ENCODE measurements around the gene MYH11. TPM values are rescaled to one million over a fixed set of nuclear protein-coding genes. Genes with fewer than 3 reads are reported as not detected.

Gene MYH11
- total RNA-seq, 1 donor = under 0.01 TPM

- TF ChIP-seq, protein P1, sequence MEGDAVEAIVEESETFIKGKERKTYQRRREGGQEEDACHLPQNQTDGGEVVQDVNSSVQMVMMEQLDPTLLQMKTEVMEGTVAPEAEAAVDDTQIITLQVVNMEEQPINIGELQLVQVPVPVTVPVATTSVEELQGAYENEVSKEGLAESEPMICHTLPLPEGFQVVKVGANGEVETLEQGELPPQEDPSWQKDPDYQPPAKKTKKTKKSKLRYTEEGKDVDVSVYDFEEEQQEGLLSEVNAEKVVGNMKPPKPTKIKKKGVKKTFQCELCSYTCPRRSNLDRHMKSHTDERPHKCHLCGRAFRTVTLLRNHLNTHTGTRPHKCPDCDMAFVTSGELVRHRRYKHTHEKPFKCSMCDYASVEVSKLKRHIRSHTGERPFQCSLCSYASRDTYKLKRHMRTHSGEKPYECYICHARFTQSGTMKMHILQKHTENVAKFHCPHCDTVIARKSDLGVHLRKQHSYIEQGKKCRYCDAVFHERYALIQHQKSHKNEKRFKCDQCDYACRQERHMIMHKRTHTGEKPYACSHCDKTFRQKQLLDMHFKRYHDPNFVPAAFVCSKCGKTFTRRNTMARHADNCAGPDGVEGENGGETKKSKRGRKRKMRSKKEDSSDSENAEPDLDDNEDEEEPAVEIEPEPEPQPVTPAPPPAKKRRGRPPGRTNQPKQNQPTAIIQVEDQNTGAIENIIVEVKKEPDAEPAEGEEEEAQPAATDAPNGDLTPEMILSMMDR (IDR thresholded peaks at IDR 0.05; ENCODE audit: insufficient read depth, low read depth, low read length) = no peak
- peak overlapping the region; percentile 99 for H3K4me3 ChIP-seq (ENCODE audit: low read depth, low read length)
- DNase-seq (ENCODE audit: low read depth) = no peak
Measured at GRCh38 chr16:15887283-15887682, 30.5 kb upstream of the MYH11 start.

- no peak for DNase-seq (ENCODE audit: low read depth)
- TF ChIP-seq, protein P1 (IDR thresholded peaks at IDR 0.05; ENCODE audit: insufficient read depth, low read depth, low read length) = no peak
- H3K4me3 ChIP-seq (ENCODE audit: low read depth, low read length) = no peak overlapping the region
Measured at GRCh38 chr16:15886078-15886477, 29.2 kb upstream of the MYH11 start.

DNA sequence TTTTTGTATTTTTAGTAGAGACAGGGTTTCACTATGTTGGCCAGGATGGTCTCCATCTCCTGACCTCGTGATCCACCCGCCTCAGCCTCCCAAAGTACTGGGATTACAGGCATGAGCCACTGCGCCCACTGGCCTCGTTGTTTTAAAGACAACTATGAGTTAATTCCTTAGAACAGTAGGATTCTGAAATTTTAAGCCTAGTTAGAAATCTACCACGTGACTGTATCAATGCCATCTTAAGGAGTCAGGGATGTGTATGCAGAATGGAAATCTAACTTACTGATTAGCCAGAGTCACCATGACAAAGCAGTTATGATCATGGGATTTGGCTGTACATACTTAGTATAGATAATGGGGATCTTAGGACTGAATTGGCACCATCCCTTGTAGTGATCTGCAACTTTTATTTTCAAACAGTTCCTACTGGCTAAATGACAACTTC lies 28.8 kb upstream of the MYH11 start:
- no peak overlapping the region for H3K4me3 ChIP-seq (ENCODE audit: low read depth, low read length)
- TF ChIP-seq, protein P1 (IDR thresholded peaks at IDR 0.05; ENCODE audit: insufficient read depth, low read depth, low read length) = no peak
- peak; percentile 41 for DNase-seq (ENCODE audit: low read depth)

- TF ChIP-seq, protein P1 (IDR thresholded peaks at IDR 0.05; ENCODE audit: insufficient read depth, low read depth, low read length) = no peak
- no peak for DNase-seq (ENCODE audit: low read depth)
- H3K4me3 ChIP-seq (ENCODE audit: low read depth, low read length) = no peak overlapping the region
Measured at GRCh38 chr16:15882563-15882962, 25.7 kb upstream of the MYH11 start.

- DNase-seq (ENCODE audit: low read depth) = no peak
- H3K4me3 ChIP-seq (ENCODE audit: low read depth, low read length) = no peak overlapping the region
Measured at GRCh38 chr16:15881794-15882379, 25.1 kb upstream of the MYH11 start.

DNA sequence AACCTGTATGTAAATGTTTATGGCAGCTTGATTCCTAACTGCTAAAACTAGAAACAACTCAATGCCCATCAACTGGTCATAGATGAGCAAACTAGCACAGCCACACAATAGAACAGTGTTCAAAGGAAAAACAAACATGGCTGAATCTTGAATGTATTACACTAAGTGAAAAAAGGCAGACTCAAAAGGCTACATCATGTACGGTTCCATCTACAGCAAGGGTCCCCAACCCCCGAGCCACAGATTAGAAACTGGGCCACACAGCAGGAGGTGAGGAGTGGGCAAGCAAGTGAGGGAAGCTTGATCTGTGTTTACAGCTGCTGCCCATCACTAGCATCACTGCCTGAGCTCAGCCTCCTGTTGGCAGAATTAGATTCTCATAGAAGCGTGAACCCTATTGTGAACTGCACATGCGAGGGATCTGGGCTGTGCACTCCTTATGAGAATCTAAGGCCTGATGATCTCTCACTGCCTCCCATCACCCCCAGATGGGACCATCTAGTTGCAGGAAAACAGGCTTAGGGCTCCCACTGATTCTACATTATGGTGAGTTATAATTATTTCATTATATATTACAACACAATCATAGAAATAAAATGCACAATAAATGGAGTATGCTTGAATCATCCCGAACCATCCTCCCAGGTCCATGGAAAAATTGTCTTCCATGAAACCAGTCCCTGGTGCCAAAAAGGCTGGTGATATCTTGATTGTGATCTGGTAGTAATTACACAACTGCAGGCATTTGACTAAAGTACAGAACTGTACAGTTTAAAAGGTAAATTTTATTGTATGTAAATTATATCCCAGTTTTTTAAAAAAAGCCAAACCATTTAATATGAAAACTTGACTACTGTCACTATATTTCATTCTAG lies 23.8 kb upstream of the MYH11 start:
- no peak overlapping the region for H3K4me3 ChIP-seq (ENCODE audit: low read depth, low read length)
- TF ChIP-seq, protein P1 (IDR thresholded peaks at IDR 0.05; ENCODE audit: insufficient read depth, low read depth, low read length) = no peak
- no peak for DNase-seq (ENCODE audit: low read depth)

More at GRCh38 chr16:15881794-15882379, 25.1 kb upstream of the MYH11 start:
- TF ChIP-seq, protein P1 (IDR thresholded peaks at IDR 0.05; ENCODE audit: insufficient read depth, low read depth, low read length) = no peak
